GM23338 (cell line): Measurements from ENCODE around the gene ASXL3. TPM values are rescaled to one million over a fixed set of nuclear protein-coding genes. Genes with fewer than 3 reads are reported as not detected.
A peak's percentile ranks its signal among the peaks of the same experiment; 100 is the strongest.

Experiments
- ATAC-seq: fragments of 200-7000 bp; cut with Tn5 transposase; 3 replicates; pipeline ENCODE4 v1.9.1; 2020
- DNase-seq: peaks from one replicate; pipeline ENCODE4 v3.0.0-alpha.2; 2015; ENCODE audit warnings: low spot score
- H2AFZ ChIP-seq: fragments of 200-600 bp; sonication (generic); 2 replicates; pipeline ENCODE4 v1.8.0; 2016; ENCODE audit warnings: antibody characterized with exemption, mild to moderate bottlenecking, moderate library complexity
- H3F3A ChIP-seq: fragments of 200-600 bp; sonication (generic); replicated peaks from 2 replicates; pipeline ENCODE4 v1.8.0; 2017; ENCODE audit warnings: antibody characterized with exemption, mixed run types, low read depth
- H3K27ac ChIP-seq: fragments of 200-600 bp; sonication (generic); 2 replicates; pipeline ENCODE4 v1.6.1; 2016; ENCODE audit warnings: low read depth
- H3K27me3 ChIP-seq: fragments of 200-600 bp; sonication (generic); 2 replicates; pipeline ENCODE4 v1.8.0; 2016; ENCODE audit warnings: mild to moderate bottlenecking, mixed run types, moderate library complexity; ENCODE audit not compliant: insufficient read depth
- H3K36me3 ChIP-seq: fragments of 200-600 bp; sonication (generic); 2 replicates; pipeline ENCODE4 v1.8.0; 2016; ENCODE audit warnings: mild to moderate bottlenecking; ENCODE audit not compliant: insufficient read depth
- H3K4me1 ChIP-seq: fragments of 200-600 bp; sonication (generic); 2 replicates; pipeline ENCODE4 v1.8.0; 2016; ENCODE audit warnings: mild to moderate bottlenecking, moderate library complexity; ENCODE audit not compliant: insufficient read depth
- H3K4me2 ChIP-seq: fragments of 200-600 bp; sonication (generic); 2 replicates; pipeline ENCODE4 v1.7.1; 2017; ENCODE audit warnings: mixed run types
- H3K4me3 ChIP-seq: fragments of 200-600 bp; sonication (generic); 2 replicates; pipeline ENCODE4 v1.6.1; 2016; ENCODE audit warnings: mixed run types
- H3K79me2 ChIP-seq: fragments of 200-600 bp; sonication (generic); replicated peaks from 2 replicates; pipeline ENCODE4 v1.8.0; 2017; ENCODE audit warnings: mild to moderate bottlenecking; ENCODE audit not compliant: insufficient read depth
- H3K9me2 ChIP-seq: fragments of 200-600 bp; sonication (generic); 2 replicates; pipeline ENCODE4 v1.8.0; 2017; ENCODE audit not compliant: insufficient read depth
- H4K20me1 ChIP-seq: fragments of 200-600 bp; sonication (generic); replicated peaks from 2 replicates; pipeline ENCODE4 v1.8.0; 2017; ENCODE audit warnings: mild to moderate bottlenecking; ENCODE audit not compliant: insufficient read depth
- H3K27ac Mint-ChIP-seq: 2 replicates; pipeline ENCODE4 v1.8.0; 2020; ENCODE audit warnings: inconsistent platforms, mild to moderate bottlenecking, moderate library complexity, mixed read lengths
- H3K27me3 Mint-ChIP-seq: 3 replicates; pipeline ENCODE4 v1.8.0; 2022; ENCODE audit warnings: low read depth, mild to moderate bottlenecking, moderate library complexity, mixed read lengths, inconsistent platforms; ENCODE audit not compliant: insufficient read depth, poor library complexity
- H3K36me3 Mint-ChIP-seq: 3 replicates; pipeline ENCODE4 v1.8.0; 2021; ENCODE audit warnings: low read depth, mild to moderate bottlenecking, inconsistent platforms, moderate library complexity, mixed read lengths
- H3K4me1 Mint-ChIP-seq: 3 replicates; pipeline ENCODE4 v1.8.0; 2020; ENCODE audit warnings: mild to moderate bottlenecking, inconsistent platforms, mixed read lengths
- H3K4me3 Mint-ChIP-seq: 3 replicates; pipeline ENCODE4 v1.8.0; 2021; ENCODE audit warnings: moderate library complexity, mild to moderate bottlenecking, inconsistent platforms, mixed read lengths
- H3K9me3 Mint-ChIP-seq: 3 replicates; pipeline ENCODE4 v1.8.0; 2020; ENCODE audit warnings: moderate library complexity, mild to moderate bottlenecking, inconsistent platforms, mixed read lengths
- CREB1 ChIP-seq: fragments of 250-450 bp; sonication (Bioruptor Pico); IDR thresholded peaks from 2 replicates; pipeline ENCODE4 v1.5.0; 2020; ENCODE audit warnings: low read depth, mild to moderate bottlenecking, moderate library complexity
- EZH2 ChIP-seq: fragments of 200-600 bp; sonication (generic); IDR thresholded peaks from one replicate; pipeline ENCODE4 v1.8.0; 2017; ENCODE audit warnings: antibody characterized with exemption, mild to moderate bottlenecking, low read depth; ENCODE audit not compliant: unreplicated experiment
- EZH2phosphoT487 ChIP-seq: fragments of 200-600 bp; sonication (generic); IDR thresholded peaks from one replicate; pipeline ENCODE4 v1.8.1; 2018; ENCODE audit warnings: antibody characterized with exemption; ENCODE audit not compliant: unreplicated experiment
- JUNB ChIP-seq: IDR thresholded peaks from one replicate; pipeline ENCODE4 v1.6.1; 2016; ENCODE audit warnings: antibody characterized with exemption; ENCODE audit not compliant: unreplicated experiment
- NANOG ChIP-seq: IDR thresholded peaks from 2 replicates; pipeline ENCODE4 v1.6.1; 2016; ENCODE audit warnings: antibody characterized with exemption, borderline replicate concordance
- POLR2AphosphoS5 ChIP-seq: IDR thresholded peaks from 2 replicates; pipeline ENCODE4 v1.6.1; 2016; ENCODE audit warnings: antibody characterized with exemption, low read depth
- STAT1 ChIP-seq: IDR thresholded peaks from one replicate; pipeline ENCODE4 v1.6.1; 2016; ENCODE audit warnings: antibody characterized with exemption; ENCODE audit not compliant: unreplicated experiment
- ZNF114 ChIP-seq: fragments of 250-450 bp; sonication (Bioruptor Pico); IDR thresholded peaks from 2 replicates; pipeline ENCODE4 v1.5.0; 2020; ENCODE audit warnings: mild to moderate bottlenecking, moderate library complexity
- ZNF331 ChIP-seq: fragments of 250-450 bp; sonication (Bioruptor Pico); IDR thresholded peaks from 2 replicates; pipeline ENCODE4 v1.5.0; 2020; ENCODE audit warnings: low read depth, mild to moderate bottlenecking, moderate library complexity
- polyA plus RNA-seq: library from polyadenylated mRNA; unstranded; fragments of >200 nt; fragmentation: Nextera tagmentation; extraction: Ambion mirVana; gene quantifications from 2 replicates; pipeline ENCODE4 v1.2.1, GENCODE V29; 2016
- total RNA-seq: library from RNA; depleted of rRNA; stranded (reverse); fragments of >200 nt; shearing (Covaris generic); gene quantifications from 2 replicates; pipeline ENCODE4 v1.2.3, GENCODE V29; 2014
- TF ChIP-seq, protein P1 (sequence below): fragments of 250-450 bp; sonication (Bioruptor Pico); IDR thresholded peaks from 2 replicates; pipeline ENCODE4 v1.5.0; 2020; ENCODE audit warnings: mild to moderate bottlenecking, moderate library complexity
- TF ChIP-seq, protein P2 (sequence below): IDR thresholded peaks from one replicate; pipeline ENCODE4 v1.6.1; 2018; ENCODE audit warnings: antibody characterized with exemption; ENCODE audit not compliant: unreplicated experiment
- TF ChIP-seq, protein P3 (sequence below), 2 experiments: fragments of 200-600 bp in 1 of 2; sonication (generic) in 1 of 2; conservative IDR thresholded peaks; 2 replicates each; pipeline versions ENCODE4 v1.5.1 to v1.6.1; 2016 to 2017; ENCODE audit warnings: antibody characterized with exemption in 2 of 2, low read depth in 2 of 2, mild to moderate bottlenecking in 2 of 2, moderate library complexity in 1 of 2
- TF ChIP-seq, protein P4 (sequence below): IDR thresholded peaks from 2 replicates; pipeline ENCODE4 v1.6.1; 2016; ENCODE audit warnings: antibody characterized with exemption

ASXL3 gene
- total and polyA plus RNA-seq, 2 experiments from 2014 or later = 0.23 to 1.4 TPM

DNA sequence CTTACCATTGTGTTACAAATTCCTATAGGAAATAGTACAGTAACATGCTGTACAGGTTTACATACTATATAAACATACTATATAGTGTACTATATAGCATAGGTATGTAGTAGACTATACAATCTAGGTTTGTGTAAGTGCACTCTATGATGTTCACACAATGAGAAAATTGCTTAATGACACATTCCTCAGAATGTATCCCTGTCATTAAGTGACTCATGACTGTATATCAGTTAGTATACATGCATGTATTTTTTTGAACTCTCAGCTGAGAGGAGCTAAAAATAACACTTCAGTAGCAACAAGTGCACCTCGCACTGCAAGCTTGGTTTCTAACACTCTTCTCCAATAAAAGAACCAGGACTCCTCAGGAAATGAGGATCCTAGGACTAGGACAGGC is 19.5 kb upstream of the ASXL3 start:
- peaks cover under 1% of the 10 kb centered on the region; the same call in 1 of the 2 replicates for H3K9me2 ChIP-seq
- ATAC-seq = no peak
- Mint-ChIP-seq H3K4me1 (peaks cover 5% of the 10 kb centered on the region; the same call in 2 of the 3 replicates), H3K36me3 (no peaks in the 10 kb centered on the region), H3K27ac (no peak overlapping the region), H3K27me3 (no peaks in the 10 kb centered on the region), H3K4me3 (no peak overlapping the region), H3K9me3 (no peaks in the 10 kb centered on the region)
- no peak for DNase-seq
- H2AFZ ChIP-seq = peak overlapping the region; percentile 24; the same call in 1 of the 2 replicates
- 0 out of 2 replicates have a peak, but pooled peaks cover 4% of the 10 kb centered on the region for H3K4me1 ChIP-seq
- no peak overlapping the region for H3K4me2 ChIP-seq
- no peak overlapping the region for H3K27ac ChIP-seq
- no peaks in the 10 kb centered on the region for H3K27me3 ChIP-seq
- H3F3A ChIP-seq = no peaks in the 10 kb centered on the region
- no peaks in the 10 kb centered on the region for H3K79me2 ChIP-seq
- TF ChIP-seq, protein P1, sequence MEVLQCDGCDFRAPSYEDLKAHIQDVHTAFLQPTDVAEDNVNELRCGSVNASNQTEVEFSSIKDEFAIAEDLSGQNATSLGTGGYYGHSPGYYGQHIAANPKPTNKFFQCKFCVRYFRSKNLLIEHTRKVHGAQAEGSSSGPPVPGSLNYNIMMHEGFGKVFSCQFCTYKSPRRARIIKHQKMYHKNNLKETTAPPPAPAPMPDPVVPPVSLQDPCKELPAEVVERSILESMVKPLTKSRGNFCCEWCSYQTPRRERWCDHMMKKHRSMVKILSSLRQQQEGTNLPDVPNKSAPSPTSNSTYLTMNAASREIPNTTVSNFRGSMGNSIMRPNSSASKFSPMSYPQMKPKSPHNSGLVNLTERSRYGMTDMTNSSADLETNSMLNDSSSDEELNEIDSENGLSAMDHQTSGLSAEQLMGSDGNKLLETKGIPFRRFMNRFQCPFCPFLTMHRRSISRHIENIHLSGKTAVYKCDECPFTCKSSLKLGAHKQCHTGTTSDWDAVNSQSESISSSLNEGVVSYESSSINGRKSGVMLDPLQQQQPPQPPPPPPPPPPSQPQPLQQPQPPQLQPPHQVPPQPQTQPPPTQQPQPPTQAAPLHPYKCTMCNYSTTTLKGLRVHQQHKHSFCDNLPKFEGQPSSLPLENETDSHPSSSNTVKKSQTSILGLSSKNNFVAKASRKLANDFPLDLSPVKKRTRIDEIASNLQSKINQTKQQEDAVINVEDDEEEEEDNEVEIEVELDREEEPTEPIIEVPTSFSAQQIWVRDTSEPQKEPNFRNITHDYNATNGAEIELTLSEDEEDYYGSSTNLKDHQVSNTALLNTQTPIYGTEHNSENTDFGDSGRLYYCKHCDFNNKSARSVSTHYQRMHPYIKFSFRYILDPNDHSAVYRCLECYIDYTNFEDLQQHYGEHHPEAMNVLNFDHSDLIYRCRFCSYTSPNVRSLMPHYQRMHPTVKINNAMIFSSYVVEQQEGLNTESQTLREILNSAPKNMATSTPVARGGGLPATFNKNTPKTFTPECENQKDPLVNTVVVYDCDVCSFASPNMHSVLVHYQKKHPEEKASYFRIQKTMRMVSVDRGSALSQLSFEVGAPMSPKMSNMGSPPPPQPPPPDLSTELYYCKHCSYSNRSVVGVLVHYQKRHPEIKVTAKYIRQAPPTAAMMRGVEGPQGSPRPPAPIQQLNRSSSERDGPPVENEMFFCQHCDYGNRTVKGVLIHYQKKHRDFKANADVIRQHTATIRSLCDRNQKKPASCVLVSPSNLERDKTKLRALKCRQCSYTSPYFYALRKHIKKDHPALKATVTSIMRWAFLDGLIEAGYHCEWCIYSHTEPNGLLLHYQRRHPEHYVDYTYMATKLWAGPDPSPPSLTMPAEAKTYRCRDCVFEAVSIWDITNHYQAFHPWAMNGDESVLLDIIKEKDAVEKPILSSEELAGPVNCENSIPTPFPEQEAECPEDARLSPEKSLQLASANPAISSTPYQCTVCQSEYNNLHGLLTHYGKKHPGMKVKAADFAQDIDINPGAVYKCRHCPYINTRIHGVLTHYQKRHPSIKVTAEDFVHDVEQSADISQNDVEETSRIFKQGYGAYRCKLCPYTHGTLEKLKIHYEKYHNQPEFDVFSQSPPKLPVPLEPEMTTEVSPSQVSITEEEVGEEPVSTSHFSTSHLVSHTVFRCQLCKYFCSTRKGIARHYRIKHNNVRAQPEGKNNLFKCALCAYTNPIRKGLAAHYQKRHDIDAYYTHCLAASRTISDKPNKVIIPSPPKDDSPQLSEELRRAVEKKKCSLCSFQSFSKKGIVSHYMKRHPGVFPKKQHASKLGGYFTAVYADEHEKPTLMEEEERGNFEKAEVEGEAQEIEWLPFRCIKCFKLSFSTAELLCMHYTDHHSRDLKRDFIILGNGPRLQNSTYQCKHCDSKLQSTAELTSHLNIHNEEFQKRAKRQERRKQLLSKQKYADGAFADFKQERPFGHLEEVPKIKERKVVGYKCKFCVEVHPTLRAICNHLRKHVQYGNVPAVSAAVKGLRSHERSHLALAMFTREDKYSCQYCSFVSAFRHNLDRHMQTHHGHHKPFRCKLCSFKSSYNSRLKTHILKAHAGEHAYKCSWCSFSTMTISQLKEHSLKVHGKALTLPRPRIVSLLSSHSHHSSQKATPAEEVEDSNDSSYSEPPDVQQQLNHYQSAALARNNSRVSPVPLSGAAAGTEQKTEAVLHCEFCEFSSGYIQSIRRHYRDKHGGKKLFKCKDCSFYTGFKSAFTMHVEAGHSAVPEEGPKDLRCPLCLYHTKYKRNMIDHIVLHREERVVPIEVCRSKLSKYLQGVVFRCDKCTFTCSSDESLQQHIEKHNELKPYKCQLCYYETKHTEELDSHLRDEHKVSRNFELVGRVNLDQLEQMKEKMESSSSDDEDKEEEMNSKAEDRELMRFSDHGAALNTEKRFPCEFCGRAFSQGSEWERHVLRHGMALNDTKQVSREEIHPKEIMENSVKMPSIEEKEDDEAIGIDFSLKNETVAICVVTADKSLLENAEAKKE (CRISPR knock-in tag) = no peak
- TF ChIP-seq NANOG = no peak
- TF ChIP-seq ZNF114 (CRISPR knock-in tag) = no peak
- TF ChIP-seq, protein P2, sequence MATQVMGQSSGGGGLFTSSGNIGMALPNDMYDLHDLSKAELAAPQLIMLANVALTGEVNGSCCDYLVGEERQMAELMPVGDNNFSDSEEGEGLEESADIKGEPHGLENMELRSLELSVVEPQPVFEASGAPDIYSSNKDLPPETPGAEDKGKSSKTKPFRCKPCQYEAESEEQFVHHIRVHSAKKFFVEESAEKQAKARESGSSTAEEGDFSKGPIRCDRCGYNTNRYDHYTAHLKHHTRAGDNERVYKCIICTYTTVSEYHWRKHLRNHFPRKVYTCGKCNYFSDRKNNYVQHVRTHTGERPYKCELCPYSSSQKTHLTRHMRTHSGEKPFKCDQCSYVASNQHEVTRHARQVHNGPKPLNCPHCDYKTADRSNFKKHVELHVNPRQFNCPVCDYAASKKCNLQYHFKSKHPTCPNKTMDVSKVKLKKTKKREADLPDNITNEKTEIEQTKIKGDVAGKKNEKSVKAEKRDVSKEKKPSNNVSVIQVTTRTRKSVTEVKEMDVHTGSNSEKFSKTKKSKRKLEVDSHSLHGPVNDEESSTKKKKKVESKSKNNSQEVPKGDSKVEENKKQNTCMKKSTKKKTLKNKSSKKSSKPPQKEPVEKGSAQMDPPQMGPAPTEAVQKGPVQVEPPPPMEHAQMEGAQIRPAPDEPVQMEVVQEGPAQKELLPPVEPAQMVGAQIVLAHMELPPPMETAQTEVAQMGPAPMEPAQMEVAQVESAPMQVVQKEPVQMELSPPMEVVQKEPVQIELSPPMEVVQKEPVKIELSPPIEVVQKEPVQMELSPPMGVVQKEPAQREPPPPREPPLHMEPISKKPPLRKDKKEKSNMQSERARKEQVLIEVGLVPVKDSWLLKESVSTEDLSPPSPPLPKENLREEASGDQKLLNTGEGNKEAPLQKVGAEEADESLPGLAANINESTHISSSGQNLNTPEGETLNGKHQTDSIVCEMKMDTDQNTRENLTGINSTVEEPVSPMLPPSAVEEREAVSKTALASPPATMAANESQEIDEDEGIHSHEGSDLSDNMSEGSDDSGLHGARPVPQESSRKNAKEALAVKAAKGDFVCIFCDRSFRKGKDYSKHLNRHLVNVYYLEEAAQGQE = no peak
- TF ChIP-seq, protein P3, sequence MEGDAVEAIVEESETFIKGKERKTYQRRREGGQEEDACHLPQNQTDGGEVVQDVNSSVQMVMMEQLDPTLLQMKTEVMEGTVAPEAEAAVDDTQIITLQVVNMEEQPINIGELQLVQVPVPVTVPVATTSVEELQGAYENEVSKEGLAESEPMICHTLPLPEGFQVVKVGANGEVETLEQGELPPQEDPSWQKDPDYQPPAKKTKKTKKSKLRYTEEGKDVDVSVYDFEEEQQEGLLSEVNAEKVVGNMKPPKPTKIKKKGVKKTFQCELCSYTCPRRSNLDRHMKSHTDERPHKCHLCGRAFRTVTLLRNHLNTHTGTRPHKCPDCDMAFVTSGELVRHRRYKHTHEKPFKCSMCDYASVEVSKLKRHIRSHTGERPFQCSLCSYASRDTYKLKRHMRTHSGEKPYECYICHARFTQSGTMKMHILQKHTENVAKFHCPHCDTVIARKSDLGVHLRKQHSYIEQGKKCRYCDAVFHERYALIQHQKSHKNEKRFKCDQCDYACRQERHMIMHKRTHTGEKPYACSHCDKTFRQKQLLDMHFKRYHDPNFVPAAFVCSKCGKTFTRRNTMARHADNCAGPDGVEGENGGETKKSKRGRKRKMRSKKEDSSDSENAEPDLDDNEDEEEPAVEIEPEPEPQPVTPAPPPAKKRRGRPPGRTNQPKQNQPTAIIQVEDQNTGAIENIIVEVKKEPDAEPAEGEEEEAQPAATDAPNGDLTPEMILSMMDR (conservative IDR thresholded peaks at IDR 0.05; ENCODE audit: low read depth in 2 of 2) = no peak
- TF ChIP-seq ZNF331 (CRISPR knock-in tag) = no peak
- TF ChIP-seq STAT1 = no peak
- TF ChIP-seq JUNB = no peak
- TF ChIP-seq CREB1 (CRISPR knock-in tag) = no peak
- TF ChIP-seq, protein P4, sequence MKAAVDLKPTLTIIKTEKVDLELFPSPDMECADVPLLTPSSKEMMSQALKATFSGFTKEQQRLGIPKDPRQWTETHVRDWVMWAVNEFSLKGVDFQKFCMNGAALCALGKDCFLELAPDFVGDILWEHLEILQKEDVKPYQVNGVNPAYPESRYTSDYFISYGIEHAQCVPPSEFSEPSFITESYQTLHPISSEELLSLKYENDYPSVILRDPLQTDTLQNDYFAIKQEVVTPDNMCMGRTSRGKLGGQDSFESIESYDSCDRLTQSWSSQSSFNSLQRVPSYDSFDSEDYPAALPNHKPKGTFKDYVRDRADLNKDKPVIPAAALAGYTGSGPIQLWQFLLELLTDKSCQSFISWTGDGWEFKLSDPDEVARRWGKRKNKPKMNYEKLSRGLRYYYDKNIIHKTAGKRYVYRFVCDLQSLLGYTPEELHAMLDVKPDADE = no peak
- no peak for TF ChIP-seq EZH2
- TF ChIP-seq EZH2phosphoT487 = no peak
- TF ChIP-seq POLR2AphosphoS5 = no peak
- H3K36me3 ChIP-seq = no peaks in the 10 kb centered on the region
- H4K20me1 ChIP-seq = no peaks in the 10 kb centered on the region
- no peak overlapping the region for H3K4me3 ChIP-seq
